Prostate gland (tissue), 2 donors: Measurements from ENCODE around the gene DNAAF5.

Source experiments
- CTCF ChIP-seq, 4 experiments: fragments of 200-600 bp in 2 of 4; fragments of 450-650 bp in 2 of 4; sonication (generic) in 2 of 4; IDR thresholded peaks; 1 replicate in 3 of 4; 2 replicates in 1 of 4; pipeline ENCODE4 v1.5.1; 2016 to 2019; ENCODE audit warnings: antibody characterized with exemption in 4 of 4, mild to moderate bottlenecking in 2 of 4, moderate library complexity in 2 of 4
- POLR2A ChIP-seq: fragments of 450-650 bp; IDR thresholded peaks from one replicate; pipeline ENCODE4 v1.6.1; 2016; ENCODE audit warnings: antibody characterized with exemption, mild to moderate bottlenecking
- POLR2AphosphoS5 ChIP-seq: sonication (generic); formaldehyde crosslinking; IDR thresholded peaks from one replicate; pipeline ENCODE4 v1.6.1; 2017; ENCODE audit warnings: antibody characterized with exemption

- TF ChIP-seq POLR2A: no peak
- no peak for TF ChIP-seq CTCF (IDR thresholded peaks at IDR 0.05)
- TF ChIP-seq POLR2AphosphoS5: no peak
These were observed 16.3 kb downstream of the DNAAF5 start for GRCh38 chr7:742791-743190.
